CD4-positive, alpha-beta T cell treated with Interleukin-17A for 4 hours (primary cell): ENCODE measurements around the gene C3.

ENCODE experiments used
- DNase-seq: peaks from one replicate; pipeline ENCODE4 v3.0.0-alpha.2; 2020; ENCODE audit warnings: mixed read lengths

C3 gene

DNA sequence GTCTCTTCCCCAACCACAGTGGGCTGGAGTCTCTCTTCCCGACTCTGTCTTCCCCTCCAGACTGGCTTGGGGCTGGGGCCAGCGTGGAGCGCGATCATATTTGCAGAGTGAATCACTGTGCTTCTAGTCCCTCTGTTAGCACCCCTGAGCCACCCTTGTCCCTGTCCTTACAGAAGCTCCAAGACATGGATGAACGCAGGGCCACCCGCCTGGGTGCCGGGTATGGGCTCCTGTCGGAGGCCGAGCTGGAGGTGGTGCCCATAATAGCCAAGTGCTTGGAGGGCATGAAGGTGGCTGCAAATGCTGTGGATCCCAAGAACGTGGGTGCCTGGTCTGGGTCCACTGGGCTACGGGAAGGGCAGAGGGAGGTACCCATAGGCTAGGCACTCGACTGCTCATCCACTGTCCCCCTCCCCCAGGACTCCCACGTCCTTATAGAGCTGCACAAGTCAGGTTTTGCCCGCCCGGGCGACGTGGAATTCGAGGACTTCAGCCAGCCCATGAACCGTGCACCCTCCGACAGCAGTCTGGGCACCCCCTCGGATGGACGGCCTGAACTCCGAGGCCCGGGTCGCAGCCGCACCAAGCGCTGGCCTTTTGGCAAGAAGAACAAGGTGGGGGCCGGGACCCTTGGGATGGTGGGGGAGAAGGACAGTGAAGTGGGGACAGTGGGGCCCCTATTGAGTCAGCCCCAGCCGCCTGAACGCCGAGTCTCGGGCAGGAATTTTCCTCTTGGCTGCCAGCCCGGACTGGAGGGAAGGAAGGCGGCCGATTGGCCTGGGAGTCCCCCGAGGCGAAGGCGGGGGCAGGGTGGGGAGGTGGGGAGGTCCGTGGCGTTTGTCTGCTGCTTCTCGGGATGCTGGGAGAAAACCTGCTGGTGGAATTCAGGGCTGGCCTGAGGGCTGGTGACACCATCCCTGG is 24.2 kb upstream of the C3 start:
- DNase-seq, result no peak

DNA sequence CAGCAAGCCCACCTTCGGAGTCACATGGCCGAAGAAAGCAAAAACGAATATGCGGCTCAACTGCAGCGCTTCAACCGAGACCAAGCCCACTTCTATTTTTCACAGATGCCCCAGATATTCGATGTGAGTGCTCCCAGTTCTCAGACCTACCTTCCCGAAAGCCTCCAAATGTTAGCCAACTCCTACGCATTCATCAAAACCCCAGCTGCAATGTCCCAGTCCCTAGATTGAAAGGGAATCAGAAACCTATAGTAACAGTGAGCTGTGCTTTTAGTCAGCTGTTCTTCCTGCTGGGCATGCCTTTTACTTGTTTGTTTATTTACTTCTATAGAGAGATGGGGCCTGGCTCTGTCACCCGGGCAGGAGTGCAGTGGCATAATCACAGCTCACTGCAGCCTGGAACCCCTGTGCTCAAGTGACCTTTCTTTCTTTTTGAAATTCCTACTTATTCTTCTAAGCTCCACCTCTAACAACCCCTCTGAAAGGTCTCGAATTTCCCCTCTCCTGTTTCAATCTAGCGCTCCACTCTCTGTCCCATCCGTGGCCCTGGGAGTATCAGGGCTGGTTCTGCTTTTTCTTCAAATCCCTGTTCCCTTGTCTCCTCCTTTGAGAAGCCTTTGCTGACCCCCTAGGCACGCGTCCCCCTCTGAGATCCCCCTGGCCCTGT is 23.4 kb upstream of the C3 start:
- DNase-seq, result no peak

DNA sequence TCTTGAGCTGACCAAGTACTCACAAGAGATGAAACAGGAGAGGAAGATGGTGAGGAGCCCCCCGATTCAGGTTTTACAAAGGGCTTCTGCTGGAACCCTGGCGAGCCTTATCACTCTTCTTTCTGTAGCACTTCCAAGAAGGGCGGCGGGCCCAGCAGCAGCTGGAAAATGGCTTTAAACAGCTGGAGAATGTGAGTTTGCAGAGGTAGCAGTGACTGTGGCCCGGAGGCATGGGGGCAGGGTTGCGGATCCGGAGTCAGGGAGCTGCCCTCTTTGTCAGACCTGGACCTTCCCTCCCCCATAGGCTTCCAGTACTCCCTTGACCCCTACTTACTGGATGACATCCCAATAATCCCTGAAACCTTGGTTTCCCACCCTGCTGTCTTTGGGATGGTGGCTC is 22.6 kb upstream of the C3 start:
- no peak for DNase-seq

DNA sequence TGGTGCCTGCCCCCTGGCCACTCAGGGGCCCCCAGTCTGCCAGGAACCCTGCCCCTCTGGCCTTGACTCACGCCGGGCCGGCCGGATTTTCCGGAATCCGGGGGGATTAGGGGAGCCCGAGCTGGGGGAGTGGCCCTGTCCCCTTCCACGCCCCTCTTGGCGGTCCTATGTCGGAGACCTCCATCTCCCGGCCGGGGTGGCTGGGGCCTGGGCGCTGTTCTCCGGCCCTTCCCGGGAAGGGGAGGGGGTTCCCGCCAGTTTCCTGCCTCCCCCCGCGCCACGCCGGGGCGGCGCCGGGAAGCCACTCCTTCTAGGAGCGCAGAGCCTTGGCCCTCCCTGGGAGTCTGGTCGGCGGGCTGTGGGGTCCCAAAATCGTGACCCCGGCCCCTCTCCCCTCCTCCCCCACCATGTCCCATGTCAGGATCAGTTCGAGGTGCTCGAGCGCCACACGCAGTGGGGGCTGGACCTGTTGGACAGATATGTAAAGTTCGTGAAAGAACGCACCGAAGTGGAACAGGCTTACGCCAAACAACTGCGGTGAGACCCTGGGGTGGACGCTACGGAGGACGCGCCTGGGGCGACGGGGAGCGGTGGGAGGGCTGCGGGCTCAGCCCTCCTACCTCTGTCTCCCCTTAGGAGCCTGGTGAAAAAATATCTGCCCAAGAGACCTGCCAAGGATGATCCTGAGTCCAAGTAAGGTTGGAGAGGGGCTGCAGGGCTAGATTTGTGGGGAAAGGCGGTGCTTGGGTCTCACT is 20.3 kb upstream of the C3 start:
- peak; percentile 35 for DNase-seq

DNA sequence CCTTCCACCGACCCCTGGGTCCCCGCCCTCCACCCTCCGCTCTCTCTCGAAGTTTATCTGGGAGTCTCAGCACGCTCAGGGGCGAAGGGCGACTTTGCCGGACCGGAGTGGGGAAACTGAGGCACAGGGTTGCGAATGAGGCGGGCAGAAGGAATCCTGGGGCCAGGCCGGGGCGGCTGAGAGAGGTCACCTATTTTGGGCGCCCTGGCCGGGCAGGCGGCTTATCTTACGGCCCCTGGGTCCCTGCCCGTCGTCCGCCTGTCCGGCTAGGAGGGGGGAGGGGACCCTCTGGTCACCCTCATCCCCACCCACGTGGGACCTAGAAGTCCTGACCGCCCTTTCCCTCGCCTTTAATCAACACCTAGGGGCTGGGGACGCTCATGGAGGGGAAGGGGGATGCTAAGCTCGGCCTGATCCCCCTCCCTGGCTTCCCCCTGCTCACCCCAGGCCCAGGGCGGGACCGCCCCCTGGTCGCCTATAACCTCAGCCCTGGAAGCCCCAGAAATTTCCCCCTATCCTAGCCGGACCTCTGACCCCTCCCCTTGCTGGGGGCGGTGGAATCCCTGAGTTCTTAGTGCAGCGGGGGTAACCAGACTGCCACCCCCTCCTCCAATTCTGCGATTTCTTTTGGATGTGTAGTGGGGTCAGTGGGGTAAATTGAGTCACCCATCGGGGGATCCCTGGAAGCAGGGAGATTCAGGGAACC is 19.6 kb upstream of the C3 start:
- DNase-seq, result no peak

DNA sequence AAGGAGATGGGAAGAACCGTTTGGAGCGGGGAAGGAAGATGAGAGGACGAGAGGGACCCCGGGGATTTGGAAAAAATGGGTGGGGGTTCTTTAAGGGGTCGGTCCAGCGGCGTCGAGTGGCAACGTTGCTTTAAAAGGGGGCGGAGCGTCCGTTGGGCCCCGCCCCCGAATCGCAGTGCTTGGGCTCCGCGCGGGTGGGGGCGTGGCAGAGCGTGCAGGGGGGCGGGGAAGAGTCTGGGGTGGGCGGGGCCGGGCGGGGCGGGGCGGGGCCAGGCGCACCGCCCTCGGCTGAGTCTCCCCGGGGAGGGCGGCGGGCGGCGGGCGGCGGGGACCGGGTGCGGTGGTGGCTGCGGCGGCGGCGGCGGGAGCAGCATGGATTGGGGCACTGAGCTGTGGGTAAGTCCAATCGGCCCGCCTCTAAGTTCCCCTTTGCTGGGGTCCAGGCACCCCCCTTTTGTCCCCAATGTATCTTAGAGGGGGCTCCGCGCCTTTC is 19.0 kb upstream of the C3 start, which contains the start of gene TRIP10:
Gene TRIP10 (plus strand): TSS at position 291 of the 493 bp plus-strand sequence. CDS start 82 bp downstream, at position 373.
- DNase-seq, result peak; percentile 87

DNA sequence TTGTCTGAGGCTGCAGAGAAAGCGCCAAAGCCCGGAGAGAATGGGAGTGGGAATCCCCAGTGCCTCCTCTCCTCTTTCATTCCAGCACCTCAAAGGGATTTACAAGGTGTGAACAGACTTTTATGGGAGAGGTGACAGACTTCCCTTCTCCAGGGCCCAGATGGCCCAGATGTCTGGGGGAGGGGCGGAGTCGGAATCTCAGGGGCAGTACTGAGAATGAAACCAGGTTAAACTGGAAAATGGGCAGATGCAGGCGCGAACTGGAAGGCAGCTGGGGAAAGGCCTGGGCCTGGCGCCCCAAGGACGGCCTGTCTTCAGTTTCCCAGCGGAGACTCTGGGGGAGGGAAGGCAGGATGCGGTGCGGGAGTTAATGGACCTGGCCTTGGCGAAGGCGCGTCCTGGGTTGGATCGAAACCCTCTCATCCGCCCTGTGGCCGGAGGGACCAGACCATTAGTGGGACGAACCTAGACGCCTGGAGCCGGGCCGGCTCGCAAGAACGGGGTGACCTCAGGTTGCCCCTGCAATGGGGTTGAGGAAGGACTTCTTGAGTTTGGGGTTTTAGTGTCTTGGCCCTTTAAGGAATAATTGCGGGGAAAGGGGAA is 18.4 kb upstream of the C3 start:
- DNase-seq, result peak; percentile 36

DNA sequence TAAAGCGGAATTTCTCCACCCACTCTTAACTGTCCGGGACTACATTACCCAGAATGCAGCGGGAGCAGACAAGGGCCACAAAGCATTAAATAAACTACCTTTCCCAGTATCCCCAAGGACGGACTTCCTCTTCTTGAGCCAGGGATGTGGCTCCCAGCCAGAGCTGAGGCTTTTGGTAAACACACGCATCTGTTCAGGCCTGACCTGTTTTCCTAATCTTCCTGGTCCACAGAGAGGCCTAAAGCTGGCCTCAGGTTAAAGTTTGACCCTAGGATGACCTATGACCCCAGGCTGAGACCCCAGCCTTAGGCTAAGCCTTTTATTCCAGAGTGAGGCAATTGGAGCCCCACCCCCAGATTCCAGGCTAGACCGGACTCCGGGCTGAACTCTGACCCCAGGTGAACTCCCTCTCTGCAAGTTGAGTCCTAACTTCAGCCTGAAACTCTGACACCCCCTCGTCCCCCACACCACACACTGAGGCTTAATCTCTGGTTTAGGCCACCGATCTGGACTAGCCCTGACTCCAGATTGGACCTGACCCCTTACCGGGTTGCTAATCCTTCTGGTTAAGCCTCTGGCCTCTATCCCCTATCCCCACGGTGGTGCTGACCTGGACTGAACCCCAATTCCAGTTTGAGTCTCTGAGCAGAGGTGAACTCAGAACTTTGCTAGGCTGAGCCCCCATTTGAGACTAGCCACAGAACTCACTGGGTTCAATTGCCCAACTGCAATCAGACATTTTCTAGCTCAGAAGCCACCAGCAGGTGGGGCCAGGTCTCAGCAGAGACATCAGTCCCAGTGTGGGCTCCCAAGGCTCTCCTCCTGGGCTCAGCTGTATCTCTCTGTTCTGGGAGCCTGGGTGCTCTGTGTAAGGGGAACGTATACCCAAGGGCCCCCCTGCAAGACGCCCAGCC is 17.7 kb upstream of the C3 start:
- peak; percentile 83 for DNase-seq

DNA sequence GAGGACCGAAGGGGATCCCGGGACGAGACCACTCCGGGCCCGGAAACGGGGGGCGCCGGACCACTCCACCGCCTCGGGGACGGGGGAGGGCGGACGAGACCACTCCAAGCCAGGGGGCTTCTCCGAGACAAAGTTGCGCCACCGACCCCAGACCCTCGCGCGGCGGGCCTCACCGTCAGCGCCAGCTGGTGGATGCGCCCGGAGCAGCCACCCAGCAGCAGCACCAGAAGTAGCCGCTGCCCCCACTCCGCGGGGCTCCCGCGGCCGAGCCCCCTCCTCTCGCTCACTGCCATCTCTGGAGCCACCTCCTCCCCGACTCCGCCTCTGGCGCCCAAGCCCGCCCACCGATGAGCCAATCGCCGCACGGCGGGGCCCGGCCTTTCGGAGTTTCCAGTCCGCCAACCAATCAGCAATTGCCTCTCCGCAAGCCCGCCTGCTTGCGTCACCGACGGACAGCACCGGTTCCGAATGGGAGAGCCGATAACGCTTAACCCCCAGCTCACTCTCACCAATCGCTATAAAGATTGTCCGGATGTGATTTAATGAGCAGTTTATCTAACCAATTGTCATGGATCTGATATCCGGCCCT is 16.9 kb upstream of the C3 start, which contains the start of gene GPR108:
Gene GPR108 (minus strand): TSS at position 297 of the 589 bp plus-strand sequence. CDS start 4 bp downstream, at position 293.
- peak; percentile 99 for DNase-seq

DNA sequence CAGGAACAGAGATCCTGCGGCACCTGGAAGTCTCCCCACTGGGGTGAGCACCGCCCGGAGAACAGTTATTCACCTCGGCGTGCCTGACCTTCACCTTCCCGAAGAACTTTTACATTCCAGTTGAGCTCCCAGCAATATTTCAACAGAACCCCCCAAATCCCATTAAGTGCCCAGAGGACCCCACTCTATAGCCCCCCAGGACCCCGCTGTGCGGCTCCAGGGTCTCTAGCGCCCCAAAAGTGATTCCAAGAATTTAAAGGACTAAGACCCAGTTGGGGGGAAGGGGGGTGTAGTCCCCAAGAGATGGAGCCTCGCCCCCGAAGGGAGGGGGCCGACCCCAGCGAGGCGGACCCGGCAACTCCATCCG is 16.4 kb upstream of the C3 start:
- no peak for DNase-seq

DNA sequence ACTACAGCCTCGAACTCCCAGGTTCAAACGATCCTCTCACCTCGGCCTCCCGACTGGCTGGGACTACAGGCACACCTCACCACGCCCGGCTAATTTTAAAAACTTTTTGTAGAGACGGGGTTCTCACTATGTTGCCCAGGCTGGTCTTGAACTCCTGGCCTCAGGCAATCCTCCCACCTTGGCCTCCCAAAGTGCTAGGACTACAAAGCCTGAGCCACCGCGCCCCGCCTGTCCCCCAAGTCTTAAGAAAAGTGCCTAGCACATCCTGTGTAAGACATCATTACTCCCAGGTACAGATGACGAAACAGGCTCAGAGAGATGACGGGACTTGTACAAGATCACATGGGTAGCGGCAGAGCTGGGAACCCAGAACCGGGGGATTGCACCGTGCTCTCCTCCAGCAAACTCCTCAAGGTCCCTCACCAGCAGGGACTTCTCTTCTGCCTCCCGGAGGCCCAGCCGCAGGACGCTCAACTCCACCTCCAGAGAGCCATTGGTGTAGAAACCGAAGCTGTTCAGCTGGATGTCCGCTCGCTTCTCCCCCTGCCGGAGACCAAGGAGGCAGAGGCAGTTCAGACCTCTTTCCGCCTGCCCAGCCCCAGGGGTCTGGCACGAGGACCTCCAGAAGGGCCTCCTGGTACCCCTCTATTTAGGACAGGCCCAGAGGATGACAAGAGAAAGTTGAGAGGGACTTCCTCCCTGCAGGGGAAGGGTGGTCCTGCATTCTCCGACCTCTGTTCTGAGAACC is 15.9 kb upstream of the C3 start:
- peak; percentile 68 for DNase-seq

DNA sequence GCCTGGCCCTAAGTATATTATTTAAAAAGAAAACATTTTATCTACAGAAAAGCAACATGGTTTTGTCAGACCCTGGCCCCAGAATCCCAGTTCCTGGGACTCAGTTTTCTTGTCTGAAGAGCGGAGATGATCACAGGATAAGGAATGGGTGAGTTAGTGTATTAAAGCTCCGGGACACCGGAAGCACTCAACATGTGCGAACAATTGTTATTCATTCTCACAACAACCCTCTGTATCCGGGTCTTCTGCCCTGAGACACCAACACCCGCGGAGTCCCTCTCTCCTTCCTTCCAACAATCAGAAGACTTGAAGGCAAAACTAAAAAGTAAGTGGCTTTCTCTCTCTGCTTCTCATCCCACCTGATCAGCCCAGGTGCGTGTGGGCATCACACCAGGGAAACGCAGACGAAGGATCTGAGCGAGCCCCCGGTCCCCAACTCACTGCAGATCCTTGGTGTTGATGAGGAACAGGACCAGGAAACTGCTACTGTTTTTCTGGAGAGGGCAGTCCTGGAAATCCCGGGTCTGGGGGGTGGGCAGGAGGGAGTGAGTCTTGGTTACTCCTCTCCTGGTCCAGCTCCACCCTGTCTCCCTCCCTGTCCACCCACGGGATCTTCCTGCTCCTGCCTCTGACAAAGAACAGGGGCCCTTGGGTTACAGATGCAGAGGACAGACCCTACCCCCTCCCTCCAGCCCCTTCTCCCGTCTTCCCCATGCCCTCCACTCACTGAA is 14.9 kb upstream of the C3 start:
- no peak for DNase-seq

DNA sequence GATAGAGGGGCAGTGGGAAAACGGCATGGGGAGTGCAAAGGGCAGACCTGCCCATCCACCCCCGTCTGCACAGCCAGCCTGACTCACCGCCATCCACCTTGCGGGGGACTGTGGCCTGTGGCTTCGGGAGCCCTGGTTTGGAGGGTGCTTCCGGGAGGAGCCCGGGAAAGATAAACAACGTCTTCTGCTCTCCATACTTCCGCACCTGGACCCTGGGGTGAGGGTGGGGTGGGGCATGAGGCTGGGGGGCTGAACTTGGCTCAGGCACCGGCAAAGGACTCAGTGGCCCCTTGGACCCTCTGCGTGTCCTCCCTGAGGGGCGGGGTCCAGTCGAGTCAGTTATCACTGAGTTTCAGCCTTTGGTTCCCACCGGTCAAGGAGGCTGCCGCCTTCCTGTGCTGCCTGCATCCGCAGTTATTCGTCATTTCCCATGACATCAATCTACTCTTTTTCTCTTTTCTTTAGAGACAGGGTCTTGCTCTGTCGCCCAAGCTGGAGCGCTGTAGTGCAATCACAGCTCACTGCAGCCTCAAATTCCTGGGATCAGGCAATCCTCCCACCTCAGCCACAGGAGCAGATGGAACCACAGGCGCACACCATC is 13.7 kb upstream of the C3 start:
- DNase-seq, result no peak

DNA sequence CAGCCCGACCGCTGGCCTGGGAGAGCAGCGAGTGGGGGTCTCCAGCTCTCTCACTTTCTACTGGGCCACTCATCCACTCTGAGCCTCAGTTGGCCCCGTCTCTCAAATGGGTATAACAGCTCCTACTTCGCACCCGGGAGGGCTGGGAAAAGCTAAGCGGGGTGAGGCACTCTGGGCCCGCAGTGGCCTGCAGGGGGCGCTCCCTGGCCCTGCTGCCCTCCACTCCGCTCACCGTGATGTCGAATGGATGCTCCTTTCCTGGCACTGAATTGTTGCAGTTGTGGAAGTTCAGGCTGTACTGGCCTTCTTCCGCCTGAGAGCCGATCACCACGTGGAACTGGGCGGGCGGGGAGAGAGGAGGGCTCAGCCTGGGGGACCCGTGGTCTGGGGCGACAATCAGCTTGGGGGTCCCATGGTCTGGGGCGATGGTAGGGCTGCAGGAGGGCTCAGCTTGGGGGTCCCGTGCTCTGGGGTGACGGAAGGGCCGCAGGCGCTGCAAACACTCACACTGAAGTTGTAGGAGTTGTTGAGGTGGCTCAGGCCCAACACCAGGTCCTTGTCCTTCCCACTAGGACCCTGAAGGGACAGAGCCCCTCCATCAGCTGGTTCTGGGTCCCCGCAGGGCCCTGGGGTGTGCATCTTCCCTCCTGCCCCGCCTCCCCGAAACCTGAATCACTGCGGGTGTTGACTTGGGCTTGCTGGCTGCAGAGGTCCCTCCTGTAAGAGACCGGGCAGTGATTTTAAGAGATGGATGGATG is 13.1 kb upstream of the C3 start:
- DNase-seq, result no peak

DNA sequence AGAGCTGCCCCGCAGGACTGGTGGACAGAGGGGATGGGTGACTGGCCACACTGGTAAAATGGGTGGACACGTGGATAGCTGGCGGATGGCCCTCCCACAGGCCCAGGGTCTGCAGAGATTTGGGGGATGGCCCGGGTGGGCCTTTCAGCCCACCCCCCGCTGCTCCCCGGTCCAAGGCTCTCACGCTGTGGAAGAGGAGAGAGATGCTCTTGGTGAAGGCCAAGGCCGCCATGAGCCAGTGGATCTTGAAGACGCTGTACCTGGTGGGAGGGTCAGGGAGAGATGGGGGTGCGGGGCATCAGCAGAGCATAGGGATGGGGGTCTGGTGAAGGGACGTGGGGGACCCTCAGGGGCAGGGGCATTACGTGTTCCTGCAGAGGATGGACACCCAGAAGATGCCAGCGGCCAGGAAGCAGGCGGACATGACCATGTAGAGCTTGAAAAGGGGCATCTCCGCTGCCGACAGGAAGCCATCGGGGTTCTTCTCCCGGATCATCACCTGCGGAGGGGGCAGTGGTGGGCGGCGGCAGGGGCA is 12.4 kb upstream of the C3 start:
- DNase-seq, result no peak

DNA sequence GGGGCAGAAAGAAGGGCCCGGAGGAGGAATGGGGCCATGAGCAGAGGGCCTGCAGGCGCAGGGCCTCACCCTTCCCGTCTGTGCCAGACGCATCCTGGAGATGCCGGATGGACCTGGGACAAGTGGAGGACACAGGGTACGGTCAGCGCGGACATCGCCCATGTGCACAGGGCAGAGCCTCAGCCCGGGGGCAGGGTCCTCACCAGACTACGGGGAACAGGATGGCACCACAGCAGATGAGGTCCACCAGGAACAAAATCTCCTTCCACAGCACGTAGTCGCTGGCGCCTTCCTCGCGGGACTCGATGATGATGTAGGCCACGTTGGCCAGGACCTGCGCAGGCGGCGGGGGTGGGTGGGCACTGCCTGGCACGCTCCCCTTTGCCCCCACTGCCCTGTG is 11.4 kb upstream of the C3 start:
- no peak for DNase-seq

DNA sequence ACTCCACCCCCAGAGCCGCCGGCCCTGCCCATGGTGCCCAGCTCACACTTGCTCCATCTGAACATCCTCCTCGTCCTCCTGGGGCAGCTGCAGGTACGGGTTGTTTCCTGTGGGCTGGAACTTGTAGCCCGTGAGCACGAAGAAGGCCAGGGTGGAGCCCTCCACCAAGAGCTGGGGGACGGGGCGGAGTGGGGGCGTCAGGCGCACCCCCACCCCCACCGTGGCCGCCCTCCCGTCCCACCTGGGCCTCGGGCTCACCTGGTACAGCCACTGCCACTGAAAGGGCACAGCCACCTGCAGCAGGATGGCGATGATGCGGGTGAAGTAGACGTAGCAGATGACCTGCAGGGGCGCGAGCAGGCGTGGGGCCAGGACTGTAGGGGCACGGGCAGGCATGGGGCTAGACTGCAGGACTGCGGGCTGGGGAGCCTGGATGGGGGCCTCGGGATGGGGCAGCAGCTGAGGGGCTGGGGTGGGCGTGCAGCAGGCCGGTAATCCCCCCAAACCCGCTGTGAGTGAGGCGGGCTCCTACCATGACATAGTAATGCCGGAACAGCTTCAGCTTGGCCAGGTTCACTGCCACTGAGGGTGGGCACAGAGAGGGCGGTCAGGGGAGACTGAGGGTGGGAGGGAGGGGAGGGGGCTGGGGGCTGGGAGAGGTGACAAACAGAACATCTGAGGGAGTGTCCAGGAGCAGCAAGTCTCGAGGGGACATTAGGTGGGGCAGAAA is 10.7 kb upstream of the C3 start:
- no peak for DNase-seq
